ENCODE measurements around the gene TMEM131.
"Not testable (repeated sequence)": the region's sequence is repeated elsewhere in the genome, so short reads cannot be mapped to it uniquely, and the experiment has no call there.

TMEM131 gene

GRCh38 chr2:97957432-97958183 is 38.1 kb downstream of the TMEM131 start:
- H3K36me3 ChIP-seq (ENCODE audit: control insufficient read depth, insufficient read depth, low read length) = no peaks in the 10 kb centered on the region
- H3K27ac ChIP-seq (ENCODE audit: insufficient read depth, low read depth, low read length, poor library complexity, severe bottlenecking) = no peak overlapping the region
- H3K4me1 ChIP-seq (ENCODE audit: control insufficient read depth, insufficient read depth, low read length) = no peaks in the 10 kb centered on the region
- H3K27me3 ChIP-seq (ENCODE audit: control insufficient read depth, insufficient read depth, low read length, poor library complexity, severe bottlenecking) = no peaks in the 10 kb centered on the region
- no peak overlapping the region for H3K4me3 ChIP-seq (ENCODE audit: insufficient read depth, low read depth, low read length)
- WGBS, 2 experiments = 89 to 94% methylated on average over 5 of the region's 5 CpGs
- H3K9me3 ChIP-seq (ENCODE audit: control insufficient read depth, low read length) = no peaks in the 10 kb centered on the region

- WGBS, 2 experiments = 96 to 97% methylated on average over 7 to 12 of the region's 13 CpGs
- H3K27ac ChIP-seq (ENCODE audit: insufficient read depth, low read depth, low read length, poor library complexity, severe bottlenecking); H3K4me3 ChIP-seq (ENCODE audit: insufficient read depth, low read depth, low read length); H3K27me3 ChIP-seq (ENCODE audit: control insufficient read depth, insufficient read depth, low read length, poor library complexity, severe bottlenecking); H3K36me3 ChIP-seq (ENCODE audit: control insufficient read depth, insufficient read depth, low read length); H3K4me1 ChIP-seq (ENCODE audit: control insufficient read depth, insufficient read depth, low read length); H3K9me3 ChIP-seq (ENCODE audit: control insufficient read depth, low read length): not testable (repeated sequence)
Measured at GRCh38 chr2:97956753-97957152, 39.0 kb downstream of the TMEM131 start.

DNA sequence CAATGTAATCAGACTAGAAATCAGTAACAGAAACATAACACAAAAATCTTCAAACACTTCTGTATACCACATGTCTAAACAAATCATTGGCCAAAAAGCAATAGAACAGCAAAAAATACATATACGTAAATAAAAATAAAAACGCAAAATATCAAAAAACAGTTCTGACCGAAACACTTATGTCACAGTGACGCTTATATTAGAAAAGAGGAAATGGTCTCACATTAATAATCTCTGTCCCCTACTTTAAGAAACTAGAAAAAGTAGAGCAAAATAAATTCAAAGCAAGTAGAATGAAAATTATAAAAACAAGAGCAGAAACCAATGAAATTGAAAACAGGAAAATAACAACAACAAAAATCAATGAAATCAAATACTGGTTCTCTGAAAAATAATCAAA is 41.9 kb downstream of the TMEM131 start:
- 89 to 100% methylated on average over 4 of the region's 4 CpGs for WGBS, 2 experiments
- no peak overlapping the region for H3K4me3 ChIP-seq (ENCODE audit: insufficient read depth, low read depth, low read length)
- H3K27ac ChIP-seq (ENCODE audit: insufficient read depth, low read depth, low read length, poor library complexity, severe bottlenecking) = no peak overlapping the region
- no peaks in the 10 kb centered on the region for H3K27me3 ChIP-seq (ENCODE audit: control insufficient read depth, insufficient read depth, low read length, poor library complexity, severe bottlenecking)
- peaks cover 5% of the 10 kb centered on the region for H3K4me1 ChIP-seq (ENCODE audit: control insufficient read depth, insufficient read depth, low read length)
- H3K36me3 ChIP-seq (ENCODE audit: control insufficient read depth, insufficient read depth, low read length) = no peaks in the 10 kb centered on the region
- no peaks in the 10 kb centered on the region for H3K9me3 ChIP-seq (ENCODE audit: control insufficient read depth, low read length)

DNA sequence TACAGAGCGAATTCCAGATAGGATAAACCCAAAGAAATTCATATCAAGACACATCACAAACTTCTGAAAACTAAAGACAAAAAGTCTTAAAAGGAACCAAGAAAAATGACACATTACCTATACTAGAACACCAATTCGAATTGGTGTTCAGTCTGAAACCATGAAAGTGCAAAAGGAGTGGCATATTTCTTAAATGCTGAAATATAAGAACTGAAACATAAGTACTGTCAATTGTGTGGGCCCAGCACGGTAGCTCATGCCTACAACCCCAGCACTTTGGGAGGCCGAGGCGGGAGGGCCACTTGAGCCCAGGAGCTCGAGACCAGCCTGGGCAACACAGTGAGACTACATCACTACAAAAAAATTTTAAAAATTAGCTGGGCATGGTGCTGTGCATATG is 43.4 kb downstream of the TMEM131 start:
- Histone ChIP-seq H3K36me3 (ENCODE audit: control insufficient read depth, insufficient read depth, low read length) (no peaks in the 10 kb centered on the region), H3K9me3 (ENCODE audit: control insufficient read depth, low read length) (no peaks in the 10 kb centered on the region), H3K4me1 (ENCODE audit: control insufficient read depth, insufficient read depth, low read length) (peaks cover 5% of the 10 kb centered on the region), H3K27ac (ENCODE audit: insufficient read depth, low read depth, low read length, poor library complexity, severe bottlenecking) (no peak overlapping the region), H3K27me3 (ENCODE audit: control insufficient read depth, insufficient read depth, low read length, poor library complexity, severe bottlenecking) (no peaks in the 10 kb centered on the region), H3K4me3 (ENCODE audit: insufficient read depth, low read depth, low read length) (no peak overlapping the region)
- 93 to 98% methylated on average over 6 of the region's 6 CpGs for WGBS, 2 experiments

DNA sequence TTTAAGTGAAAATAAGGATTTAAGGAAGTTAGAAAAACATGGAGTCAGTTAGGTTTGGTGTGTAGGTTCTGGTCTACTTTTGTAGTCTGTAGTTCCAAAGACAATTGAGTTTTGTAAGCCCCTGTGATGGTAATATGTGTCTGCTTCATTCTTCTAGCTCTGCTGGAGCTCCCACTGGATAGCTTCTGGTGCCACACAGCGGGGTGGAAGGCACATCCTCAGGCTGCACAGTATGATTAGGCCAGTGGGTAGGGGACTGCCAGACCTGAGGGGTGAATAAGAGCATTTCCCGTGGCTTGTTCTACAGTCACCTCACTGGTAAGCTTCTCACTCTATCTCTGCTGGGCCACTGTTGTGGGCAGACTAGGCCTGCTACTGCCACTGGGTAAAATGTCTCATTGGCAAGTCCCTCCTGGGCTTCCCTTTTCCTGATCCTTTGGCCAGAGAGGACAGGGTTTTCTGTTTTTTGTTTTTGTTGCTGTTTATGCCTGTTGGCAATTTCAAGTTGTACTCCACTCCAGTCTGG is 44.5 kb downstream of the TMEM131 start:
- no peak overlapping the region for H3K4me3 ChIP-seq (ENCODE audit: insufficient read depth, low read depth, low read length)
- H3K4me1 ChIP-seq (ENCODE audit: control insufficient read depth, insufficient read depth, low read length) = peaks cover 5% of the 10 kb centered on the region
- WGBS, 2 experiments = 84 to 85% methylated on average over 2 of the region's 2 CpGs
- no peak overlapping the region for H3K27ac ChIP-seq (ENCODE audit: insufficient read depth, low read depth, low read length, poor library complexity, severe bottlenecking)
- H3K27me3 ChIP-seq (ENCODE audit: control insufficient read depth, insufficient read depth, low read length, poor library complexity, severe bottlenecking) = no peaks in the 10 kb centered on the region
- H3K36me3 ChIP-seq (ENCODE audit: control insufficient read depth, insufficient read depth, low read length) = no peaks in the 10 kb centered on the region
- H3K9me3 ChIP-seq (ENCODE audit: control insufficient read depth, low read length) = no peaks in the 10 kb centered on the region

DNA sequence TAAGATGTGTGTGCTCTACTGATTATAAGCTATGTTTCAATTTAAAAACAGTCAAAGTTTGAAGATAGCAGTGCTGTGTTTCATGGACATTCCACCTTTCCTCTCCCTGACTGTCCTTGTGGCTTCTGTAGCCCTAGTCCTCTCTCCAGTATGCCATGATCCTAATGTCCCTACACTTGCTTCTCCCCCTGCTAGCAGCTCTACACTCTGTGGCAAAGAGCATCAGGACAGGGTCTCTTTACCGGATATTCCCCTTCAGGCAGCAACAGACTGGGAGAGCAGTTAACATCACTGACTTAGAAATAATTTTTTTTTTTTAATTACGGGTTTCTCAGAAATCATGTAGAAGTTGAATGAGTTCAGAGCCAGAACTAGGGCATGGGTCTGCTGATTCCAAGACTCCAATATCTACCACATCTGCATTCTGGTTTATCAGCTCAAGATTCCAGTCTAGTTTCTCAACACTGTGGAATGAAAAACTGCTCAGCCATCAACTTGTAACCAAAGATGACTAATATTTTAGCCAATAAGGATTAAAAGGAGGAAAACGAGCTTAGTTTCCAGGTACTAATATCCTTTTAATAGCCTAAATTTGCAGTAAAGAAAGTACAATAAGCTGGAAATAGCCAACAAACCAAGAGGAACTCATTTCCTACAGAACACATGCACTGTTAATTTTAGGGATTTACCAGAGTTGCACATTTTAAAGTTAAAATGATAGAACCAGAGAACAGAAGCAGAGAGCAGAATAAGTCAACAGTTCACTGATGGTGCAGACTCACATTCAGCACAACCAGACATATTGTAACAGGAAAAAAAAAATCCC is 45.2 kb downstream of the TMEM131 start:
- H3K27ac ChIP-seq (ENCODE audit: insufficient read depth, low read depth, low read length, poor library complexity, severe bottlenecking) = no peak overlapping the region
- no peaks in the 10 kb centered on the region for H3K36me3 ChIP-seq (ENCODE audit: control insufficient read depth, insufficient read depth, low read length)
- no peaks in the 10 kb centered on the region for H3K9me3 ChIP-seq (ENCODE audit: control insufficient read depth, low read length)
- WGBS, 2 experiments = 85 to 100% methylated on average over 2 to 3 of the region's 3 CpGs
- H3K4me3 ChIP-seq (ENCODE audit: insufficient read depth, low read depth, low read length) = no peak overlapping the region
- H3K4me1 ChIP-seq (ENCODE audit: control insufficient read depth, insufficient read depth, low read length) = peaks cover 5% of the 10 kb centered on the region
- no peaks in the 10 kb centered on the region for H3K27me3 ChIP-seq (ENCODE audit: control insufficient read depth, insufficient read depth, low read length, poor library complexity, severe bottlenecking)

DNA sequence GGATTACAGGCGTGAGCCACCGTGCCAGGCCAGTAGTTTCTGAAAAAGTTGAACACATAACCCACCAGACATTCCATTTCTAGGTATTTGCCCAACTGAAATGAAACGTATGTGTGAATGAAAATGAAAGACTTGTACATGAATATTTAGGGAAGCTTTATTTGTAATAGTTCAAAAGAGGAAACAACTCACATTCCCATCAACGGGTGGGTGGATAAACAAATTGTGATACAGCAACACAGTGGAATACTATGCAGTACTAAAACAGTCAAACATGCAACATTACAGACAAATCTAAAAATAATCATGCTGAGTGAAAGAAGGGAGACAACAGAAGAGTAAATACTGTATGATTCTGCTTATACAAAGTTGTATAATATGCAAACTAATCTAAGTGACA is 46.8 kb downstream of the TMEM131 start:
- peaks cover 5% of the 10 kb centered on the region for H3K4me1 ChIP-seq (ENCODE audit: control insufficient read depth, insufficient read depth, low read length)
- no peaks in the 10 kb centered on the region for H3K27me3 ChIP-seq (ENCODE audit: control insufficient read depth, insufficient read depth, low read length, poor library complexity, severe bottlenecking)
- H3K4me3 ChIP-seq (ENCODE audit: insufficient read depth, low read depth, low read length) = no peak overlapping the region
- H3K9me3 ChIP-seq (ENCODE audit: control insufficient read depth, low read length) = no peaks in the 10 kb centered on the region
- no peak overlapping the region for H3K27ac ChIP-seq (ENCODE audit: insufficient read depth, low read depth, low read length, poor library complexity, severe bottlenecking)
- WGBS, 2 experiments = 64 to 77% methylated on average over 2 to 3 of the region's 4 CpGs
- no peaks in the 10 kb centered on the region for H3K36me3 ChIP-seq (ENCODE audit: control insufficient read depth, insufficient read depth, low read length)

DNA sequence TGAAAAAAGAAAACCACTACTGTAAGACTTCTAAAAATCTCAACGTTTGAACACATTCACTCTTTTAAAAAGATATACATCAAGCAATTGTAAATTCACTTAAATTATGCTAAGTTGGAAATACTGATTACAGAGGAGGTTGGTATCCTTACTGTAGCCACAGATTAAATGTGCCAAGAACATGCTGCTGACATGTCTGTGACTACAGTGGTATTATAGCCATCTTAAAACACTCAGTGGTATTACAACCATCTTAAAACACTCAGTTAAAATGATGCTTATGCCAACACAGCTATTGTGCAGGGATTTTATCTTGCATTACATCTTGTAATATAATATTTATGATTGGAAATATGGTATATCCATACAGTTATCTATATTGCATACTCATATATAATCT is 50.0 kb downstream of the TMEM131 start:
- Histone ChIP-seq H3K4me3 (ENCODE audit: insufficient read depth, low read depth, low read length) (no peak overlapping the region), H3K27ac (ENCODE audit: insufficient read depth, low read depth, low read length, poor library complexity, severe bottlenecking) (no peak overlapping the region), H3K27me3 (ENCODE audit: control insufficient read depth, insufficient read depth, low read length, poor library complexity, severe bottlenecking) (no peaks in the 10 kb centered on the region), H3K9me3 (ENCODE audit: control insufficient read depth, low read length) (no peaks in the 10 kb centered on the region), H3K4me1 (ENCODE audit: control insufficient read depth, insufficient read depth, low read length) (no peaks in the 10 kb centered on the region), H3K36me3 (ENCODE audit: control insufficient read depth, insufficient read depth, low read length) (no peaks in the 10 kb centered on the region)
- no CpG with 5 or more reads among the region's 1 CpG for WGBS, 2 experiments

DNA sequence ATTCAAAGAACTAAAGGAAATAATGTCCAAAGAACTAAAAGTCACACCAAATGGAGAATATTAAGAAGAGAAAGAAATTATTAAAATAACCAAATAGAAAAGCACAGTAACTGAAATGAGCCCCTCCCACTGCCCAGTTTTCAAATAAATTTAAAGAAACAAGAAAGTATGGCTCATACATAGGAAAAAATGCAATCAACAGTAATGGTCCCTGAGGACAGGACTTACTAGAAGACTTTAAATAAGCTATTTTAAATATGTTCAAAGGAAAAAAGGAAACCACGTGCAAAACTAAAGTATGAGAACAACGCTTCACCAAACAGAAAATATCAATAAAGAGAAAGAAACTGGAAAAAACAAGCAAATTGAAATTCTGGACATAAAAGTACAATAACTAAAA is 58.9 kb downstream of the TMEM131 start:
- WGBS, 2 experiments = no CpG with 5 or more reads among the region's 2 CpGs
- Histone ChIP-seq H3K9me3 (ENCODE audit: control insufficient read depth, low read length) (no peaks in the 10 kb centered on the region), H3K36me3 (ENCODE audit: control insufficient read depth, insufficient read depth, low read length) (no peaks in the 10 kb centered on the region), H3K4me3 (ENCODE audit: insufficient read depth, low read depth, low read length) (no peak overlapping the region), H3K27me3 (ENCODE audit: control insufficient read depth, insufficient read depth, low read length, poor library complexity, severe bottlenecking) (no peaks in the 10 kb centered on the region), H3K4me1 (ENCODE audit: control insufficient read depth, insufficient read depth, low read length) (peaks cover 9% of the 10 kb centered on the region), H3K27ac (ENCODE audit: insufficient read depth, low read depth, low read length, poor library complexity, severe bottlenecking) (no peak overlapping the region)

DNA sequence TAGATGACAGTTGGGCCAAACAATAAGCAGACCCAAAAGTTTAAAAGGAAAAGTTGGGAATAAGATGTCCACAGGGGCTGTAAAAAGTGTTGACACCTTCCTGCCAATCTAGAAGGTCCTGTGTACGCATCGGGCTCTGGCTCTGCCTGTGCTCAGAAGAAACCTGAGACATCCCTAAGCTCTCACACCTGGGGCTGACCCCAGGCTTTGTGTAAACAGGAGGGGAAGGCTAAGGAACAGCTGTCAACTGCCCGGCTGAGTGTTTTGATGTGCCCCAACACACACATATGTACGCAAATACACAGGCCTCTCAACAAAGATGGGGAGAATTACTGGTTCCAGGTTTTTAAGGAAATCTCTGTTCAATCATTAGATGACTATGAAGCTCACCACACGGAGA is 59.5 kb downstream of the TMEM131 start:
- H3K4me1 ChIP-seq (ENCODE audit: control insufficient read depth, insufficient read depth, low read length) = peaks cover 13% of the 10 kb centered on the region

More for the DNA sequence above, 59.5 kb downstream of the TMEM131 start:
- Histone ChIP-seq H3K27me3 (ENCODE audit: control insufficient read depth, insufficient read depth, low read length, poor library complexity, severe bottlenecking) (no peaks in the 10 kb centered on the region), H3K4me3 (ENCODE audit: insufficient read depth, low read depth, low read length) (no peak overlapping the region), H3K36me3 (ENCODE audit: control insufficient read depth, insufficient read depth, low read length) (no peaks in the 10 kb centered on the region), H3K27ac (ENCODE audit: insufficient read depth, low read depth, low read length, poor library complexity, severe bottlenecking) (no peak overlapping the region), H3K9me3 (ENCODE audit: control insufficient read depth, low read length) (no peaks in the 10 kb centered on the region)
- WGBS, 2 experiments = 15 to 28% methylated on average over 4 to 5 of the region's 5 CpGs

All from ectodermal cell (in vitro differentiated cells).